Right lobe of liver (tissue), 4 donors: ENCODE data around the gene CCDC102A.

ENCODE experiments used
- POLR2A ChIP-seq: fragments of 450-650 bp; IDR thresholded peaks from one replicate; pipeline ENCODE4 v1.6.1; 2017; ENCODE audit warnings: antibody characterized with exemption, mild to moderate bottlenecking
- TF ChIP-seq, protein P1 (sequence below), 4 donors: fragments of 200-600 bp in 3 of 4; fragments of 450-650 bp in 1 of 4; IDR thresholded peaks; one replicate each; pipeline versions ENCODE4 v1.5.1 to v1.8.0; 2016 to 2022; ENCODE audit warnings: antibody characterized with exemption in 4 of 4, mild to moderate bottlenecking in 2 of 4
- donor health status: DM: no; HTN: no; CAD: no.
- donor health status: DM: no; HTN: no; CAD: no.
- donor health status: DM: no; HTN: yes; CAD: no.

DNA sequence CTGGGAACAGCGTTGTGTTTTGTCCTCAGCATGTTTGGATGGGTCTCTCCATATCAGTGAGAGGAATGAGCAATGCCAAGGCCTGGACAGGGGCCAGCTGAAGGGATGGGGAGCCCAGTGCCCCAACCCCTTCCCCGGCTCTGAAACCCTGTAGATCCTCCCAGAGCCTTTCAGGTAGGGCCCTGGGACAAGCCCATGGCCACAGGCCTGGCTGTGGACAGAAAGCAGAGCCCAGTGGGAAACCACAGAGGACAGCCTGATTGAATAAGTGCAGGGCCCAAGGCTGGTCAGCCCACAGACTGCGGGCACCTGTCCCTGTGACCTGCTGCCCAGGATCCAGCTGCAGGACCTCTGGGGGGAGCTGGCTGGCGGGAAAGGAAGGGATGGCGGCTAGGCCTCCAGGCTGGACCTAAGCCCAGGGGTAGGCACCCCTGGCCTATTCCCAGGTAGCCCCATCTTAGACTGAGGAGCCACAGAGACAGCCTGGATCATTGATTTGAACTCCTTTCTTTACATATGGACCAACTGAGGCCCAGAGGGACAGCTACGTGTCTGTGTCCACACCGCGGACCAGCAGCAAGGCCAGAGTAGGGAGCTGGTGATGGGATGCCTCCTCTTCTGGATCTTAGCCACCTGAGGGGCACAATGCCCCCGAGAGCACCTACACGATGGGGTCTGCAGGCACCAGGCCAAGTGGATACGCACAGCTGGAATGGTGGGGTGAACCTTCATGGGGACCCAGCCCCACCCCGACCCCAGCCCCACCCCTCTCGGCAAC is 1.3 kb downstream of the CCDC102A start:
- TF ChIP-seq, protein P1, sequence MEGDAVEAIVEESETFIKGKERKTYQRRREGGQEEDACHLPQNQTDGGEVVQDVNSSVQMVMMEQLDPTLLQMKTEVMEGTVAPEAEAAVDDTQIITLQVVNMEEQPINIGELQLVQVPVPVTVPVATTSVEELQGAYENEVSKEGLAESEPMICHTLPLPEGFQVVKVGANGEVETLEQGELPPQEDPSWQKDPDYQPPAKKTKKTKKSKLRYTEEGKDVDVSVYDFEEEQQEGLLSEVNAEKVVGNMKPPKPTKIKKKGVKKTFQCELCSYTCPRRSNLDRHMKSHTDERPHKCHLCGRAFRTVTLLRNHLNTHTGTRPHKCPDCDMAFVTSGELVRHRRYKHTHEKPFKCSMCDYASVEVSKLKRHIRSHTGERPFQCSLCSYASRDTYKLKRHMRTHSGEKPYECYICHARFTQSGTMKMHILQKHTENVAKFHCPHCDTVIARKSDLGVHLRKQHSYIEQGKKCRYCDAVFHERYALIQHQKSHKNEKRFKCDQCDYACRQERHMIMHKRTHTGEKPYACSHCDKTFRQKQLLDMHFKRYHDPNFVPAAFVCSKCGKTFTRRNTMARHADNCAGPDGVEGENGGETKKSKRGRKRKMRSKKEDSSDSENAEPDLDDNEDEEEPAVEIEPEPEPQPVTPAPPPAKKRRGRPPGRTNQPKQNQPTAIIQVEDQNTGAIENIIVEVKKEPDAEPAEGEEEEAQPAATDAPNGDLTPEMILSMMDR (IDR thresholded peaks at IDR 0.05), result no peak
- TF ChIP-seq POLR2A, result no peak
